PC-9 (cell line): ENCODE measurements around the gene FAM184B. TPM values are rescaled to one million over a fixed set of nuclear protein-coding genes. Genes with fewer than 3 reads are reported as not detected.

Source experiments
- BruUV-seq: library from RNA; stranded (reverse); fragments of 400-500 nt; replicated peaks from 2 replicates; lab custom pipeline; 2021; lab: Mats Ljungman, UMichigan
- CTCF ChIA-PET: fragments of 300-600 bp; sonication (Branson Sonifier 250); formaldehyde crosslinking; loops from one replicate; lab custom pipeline; 2022; ENCODE audit warnings: antibody characterized with exemption; lab: Charles Lee
- POLR2A ChIA-PET: fragments of 300-600 bp; sonication (Branson Sonifier 250); formaldehyde crosslinking; loops from one replicate; lab custom pipeline; 2022; ENCODE audit warnings: antibody characterized with exemption; ENCODE audit not compliant: unreplicated experiment; lab: Charles Lee
- DNase-seq, 2 experiments: peaks; one replicate each; pipeline versions ENCODE4 v3.0.0 to v3.0.0-alpha.2; 2015 to 2022; ENCODE audit warnings: mixed read lengths in 1 of 2
- H2AFZ ChIP-seq: fragments of 200-600 bp; sonication (generic); 2 replicates; pipeline ENCODE4 v1.8.1; 2017; ENCODE audit warnings: antibody characterized with exemption
- H3F3A ChIP-seq: fragments of 200-600 bp; sonication (generic); 2 replicates; pipeline ENCODE4 v1.8.1; 2017; ENCODE audit warnings: antibody characterized with exemption, mild to moderate bottlenecking, low read depth; ENCODE audit not compliant: insufficient read depth
- H3K27ac ChIP-seq: fragments of 200-600 bp; sonication (generic); 2 replicates; pipeline ENCODE4 v1.6.1; 2016; ENCODE audit warnings: mixed run types
- H3K27me3 ChIP-seq: fragments of 200-600 bp; sonication (generic); 2 replicates; pipeline ENCODE4 v1.6.1; 2016; ENCODE audit warnings: low read depth, mixed run types; ENCODE audit not compliant: insufficient read depth
- H3K36me3 ChIP-seq: fragments of 200-600 bp; sonication (generic); 2 replicates; pipeline ENCODE4 v1.6.1; 2016; ENCODE audit warnings: low read depth, mixed run types
- H3K4me1 ChIP-seq: fragments of 200-600 bp; sonication (generic); replicated peaks from 2 replicates; pipeline ENCODE4 v1.6.1; 2016; ENCODE audit warnings: mixed run types; ENCODE audit not compliant: insufficient read depth
- H3K4me2 ChIP-seq: fragments of 200-600 bp; sonication (generic); 2 replicates; pipeline ENCODE4 v1.6.1; 2017; ENCODE audit warnings: mixed run types
- H3K4me3 ChIP-seq: fragments of 200-600 bp; sonication (generic); 2 replicates; pipeline ENCODE4 v1.6.1; 2016; ENCODE audit warnings: mixed run types
- H3K79me2 ChIP-seq: fragments of 200-600 bp; sonication (generic); 2 replicates; pipeline ENCODE4 v1.6.1; 2017; ENCODE audit warnings: low read depth, mixed run types
- H3K9me2 ChIP-seq: fragments of 200-600 bp; sonication (generic); 2 replicates; pipeline ENCODE4 v1.8.1; 2017; ENCODE audit warnings: mild to moderate bottlenecking; ENCODE audit not compliant: insufficient read depth
- H3K9me3 ChIP-seq: fragments of 200-600 bp; sonication (generic); 2 replicates; pipeline ENCODE4 v1.8.1; 2016; ENCODE audit warnings: low read depth; ENCODE audit not compliant: insufficient read depth
- H4K20me1 ChIP-seq: fragments of 200-600 bp; sonication (generic); 2 replicates; pipeline ENCODE4 v1.8.1; 2017; ENCODE audit not compliant: insufficient read depth
- EZH2 ChIP-seq: fragments of 200-600 bp; sonication (generic); IDR thresholded peaks from 2 replicates; pipeline ENCODE4 v1.8.0; 2017; ENCODE audit warnings: antibody characterized with exemption, low read depth
- intact Hi-C: fragments of 100-400 bp; cut with micrococcal nuclease; formaldehyde crosslinking; loops from one replicate; pipeline ENCODE4 v1.10.0; 2022; ENCODE audit not compliant: unreplicated experiment
- total RNA-seq: library from RNA; stranded (reverse); gene quantifications from 2 replicates; pipeline ENCODE4 v1.2.3, GENCODE V29; 2021
- TF ChIP-seq, protein P1 (sequence below): fragments of 200-600 bp; sonication (generic); conservative IDR thresholded peaks from 2 replicates; pipeline ENCODE4 v1.6.1; 2017; ENCODE audit warnings: mixed run types, antibody characterized with exemption, mild to moderate bottlenecking, moderate library complexity

FAM184B gene
- total RNA-seq, 1 experiment from 2014 or later = not detected

DNA sequence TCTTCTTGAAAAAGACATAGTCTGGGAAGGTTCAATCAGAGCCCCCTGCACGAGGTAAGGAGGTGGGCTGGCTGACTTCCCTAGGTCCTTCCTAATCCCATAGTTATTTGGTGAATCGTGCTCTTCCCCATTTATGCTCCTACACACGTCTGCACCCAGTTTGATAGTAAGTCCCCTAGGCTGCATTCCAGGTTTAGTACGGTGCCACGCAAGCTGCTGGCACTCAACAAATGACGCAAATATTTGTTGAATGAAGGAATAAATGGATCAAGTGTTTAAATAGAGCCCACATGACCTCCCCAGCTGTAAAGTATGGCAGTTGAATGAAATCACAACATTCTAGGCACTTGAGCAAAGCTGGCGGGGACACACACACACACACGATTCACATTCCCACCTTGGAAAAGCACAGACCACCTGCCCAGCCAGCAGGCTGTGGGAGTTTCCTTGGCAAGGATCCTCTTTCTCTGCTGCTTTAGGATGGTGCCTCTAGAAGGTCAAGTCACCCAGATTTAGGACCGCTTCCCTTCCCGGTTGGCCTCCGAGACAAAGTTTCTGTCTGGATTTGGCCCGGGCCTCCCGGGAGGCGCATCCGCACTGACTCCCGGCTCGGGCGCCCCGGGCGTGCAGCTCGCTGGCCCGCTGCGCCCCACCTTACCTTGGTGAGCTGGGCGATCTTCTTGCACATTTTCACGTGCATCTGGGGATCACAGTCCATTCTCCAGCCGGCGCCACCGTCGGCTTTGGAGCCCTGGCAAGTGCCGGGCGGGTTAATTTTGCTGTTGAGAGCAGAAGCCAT, 721 bp downstream of the FAM184B start:
- no peaks in the 10 kb centered on the region for H3K4me1 ChIP-seq
- H3K27ac ChIP-seq = no peak overlapping the region
- H3K36me3 ChIP-seq = no peaks in the 10 kb centered on the region
- ChIA-PET POLR2A (no interaction called here), CTCF (no interaction called here)
- H3K4me2 ChIP-seq = no peak overlapping the region
- intact Hi-C loops = no loop called here
- H3K4me3 ChIP-seq = no peak overlapping the region
- DNase-seq = no peak
- no peaks in the 10 kb centered on the region for H3K79me2 ChIP-seq
- no peaks in the 10 kb centered on the region for H3K9me2 ChIP-seq
- no peaks in the 10 kb centered on the region for H3K9me3 ChIP-seq
- no peak overlapping the region for H2AFZ ChIP-seq
- H3F3A ChIP-seq = no peaks in the 10 kb centered on the region
- H3K27me3 ChIP-seq = no peaks in the 10 kb centered on the region
- H4K20me1 ChIP-seq = no peaks in the 10 kb centered on the region
- no TSS peak for BruUV-seq
- TF ChIP-seq EZH2 = no peak
- TF ChIP-seq, protein P1, sequence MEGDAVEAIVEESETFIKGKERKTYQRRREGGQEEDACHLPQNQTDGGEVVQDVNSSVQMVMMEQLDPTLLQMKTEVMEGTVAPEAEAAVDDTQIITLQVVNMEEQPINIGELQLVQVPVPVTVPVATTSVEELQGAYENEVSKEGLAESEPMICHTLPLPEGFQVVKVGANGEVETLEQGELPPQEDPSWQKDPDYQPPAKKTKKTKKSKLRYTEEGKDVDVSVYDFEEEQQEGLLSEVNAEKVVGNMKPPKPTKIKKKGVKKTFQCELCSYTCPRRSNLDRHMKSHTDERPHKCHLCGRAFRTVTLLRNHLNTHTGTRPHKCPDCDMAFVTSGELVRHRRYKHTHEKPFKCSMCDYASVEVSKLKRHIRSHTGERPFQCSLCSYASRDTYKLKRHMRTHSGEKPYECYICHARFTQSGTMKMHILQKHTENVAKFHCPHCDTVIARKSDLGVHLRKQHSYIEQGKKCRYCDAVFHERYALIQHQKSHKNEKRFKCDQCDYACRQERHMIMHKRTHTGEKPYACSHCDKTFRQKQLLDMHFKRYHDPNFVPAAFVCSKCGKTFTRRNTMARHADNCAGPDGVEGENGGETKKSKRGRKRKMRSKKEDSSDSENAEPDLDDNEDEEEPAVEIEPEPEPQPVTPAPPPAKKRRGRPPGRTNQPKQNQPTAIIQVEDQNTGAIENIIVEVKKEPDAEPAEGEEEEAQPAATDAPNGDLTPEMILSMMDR = no peak

DNA sequence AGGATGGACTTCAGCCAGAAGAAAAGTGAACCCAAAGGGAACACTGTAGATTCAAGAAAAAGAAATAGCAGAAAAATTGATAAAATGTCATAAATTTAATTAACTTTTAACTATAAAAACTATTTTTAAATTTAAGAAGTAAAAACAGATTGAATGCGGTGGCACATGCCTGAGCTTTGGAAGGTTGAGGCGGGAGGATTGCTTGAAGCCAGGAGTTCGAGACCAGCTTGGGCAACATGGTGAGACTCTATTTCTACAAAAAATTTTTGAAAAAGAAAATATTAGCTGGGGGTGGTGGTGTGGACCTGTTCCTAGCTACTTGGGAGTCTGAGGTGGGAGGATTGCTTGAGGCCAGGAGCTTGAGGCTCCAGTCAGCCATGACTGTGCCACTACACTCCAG, 3.0 kb downstream of the FAM184B start:
- H3K36me3 ChIP-seq = no peaks in the 10 kb centered on the region
- intact Hi-C loops = no loop called here
- BruUV-seq = no TSS peak
- H3K27me3 ChIP-seq = no peaks in the 10 kb centered on the region
- TF ChIP-seq, protein P1 = no peak
- no peak for TF ChIP-seq EZH2
- H2AFZ ChIP-seq = no peak overlapping the region
- no peak overlapping the region for H3K4me2 ChIP-seq
- H3K4me3 ChIP-seq = no peak overlapping the region
- H4K20me1 ChIP-seq = no peaks in the 10 kb centered on the region
- ChIA-PET CTCF (no interaction called here), POLR2A (no interaction called here)
- no peaks in the 10 kb centered on the region for H3K79me2 ChIP-seq
- no peak overlapping the region for H3K27ac ChIP-seq
- no peaks in the 10 kb centered on the region for H3K9me3 ChIP-seq
- H3F3A ChIP-seq = no peaks in the 10 kb centered on the region
- DNase-seq = no peak
- no peaks in the 10 kb centered on the region for H3K4me1 ChIP-seq
- H3K9me2 ChIP-seq = no peaks in the 10 kb centered on the region

DNA sequence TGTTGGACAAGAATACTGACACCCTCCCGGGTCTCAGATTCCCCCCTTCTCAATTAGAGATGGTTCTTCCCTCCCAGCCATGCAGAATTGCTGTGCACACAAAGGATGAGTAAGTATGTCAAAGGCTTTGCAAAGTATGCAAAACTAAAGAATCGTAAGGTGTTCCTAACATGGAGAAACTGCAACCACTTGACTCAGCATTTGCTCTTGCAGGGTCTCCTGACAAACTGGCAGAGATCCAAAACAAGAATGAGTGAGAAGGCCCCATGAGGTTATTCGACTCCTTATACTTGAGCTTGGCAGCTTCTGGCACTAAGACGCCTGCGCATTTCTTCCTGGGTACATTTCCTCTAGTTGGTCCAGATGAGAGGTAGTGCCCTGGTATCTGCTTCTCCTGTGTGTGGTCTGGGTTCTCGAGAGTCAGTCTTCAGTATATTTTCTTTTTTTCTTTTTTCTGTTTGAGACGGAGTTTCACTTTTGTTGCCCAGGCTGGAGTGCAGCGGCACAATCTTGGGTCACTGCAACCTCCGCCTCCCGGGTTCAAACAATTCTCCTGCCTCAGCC, 8.2 kb downstream of the FAM184B start:
- no peak overlapping the region for H3K27ac ChIP-seq
- TF ChIP-seq, protein P1 = no peak
- TF ChIP-seq EZH2 = no peak
- BruUV-seq = no TSS peak
- CTCF ChIA-PET = interaction anchor here (0.6 kb wide), 1 partner anchor 31 kb away, joined by 14 read pairs; no protein-coding TSS in a partner anchor
- no peak overlapping the region for H2AFZ ChIP-seq
- no peaks in the 10 kb centered on the region for H3K36me3 ChIP-seq
- no peaks in the 10 kb centered on the region for H3K79me2 ChIP-seq
- H3K4me2 ChIP-seq = no peak overlapping the region
- H4K20me1 ChIP-seq = no peaks in the 10 kb centered on the region
- H3F3A ChIP-seq = no peaks in the 10 kb centered on the region
- DNase-seq = no peak
- H3K4me3 ChIP-seq = no peak overlapping the region
- H3K27me3 ChIP-seq = no peaks in the 10 kb centered on the region
- H3K4me1 ChIP-seq = no peaks in the 10 kb centered on the region
- intact Hi-C loops = no loop called here
- POLR2A ChIA-PET = no interaction called here
- no peaks in the 10 kb centered on the region for H3K9me2 ChIP-seq
- no peaks in the 10 kb centered on the region for H3K9me3 ChIP-seq
